Astrocyte of the cerebellum (primary cell): Measurements from ENCODE around the gene GAS2.

Source experiments
- DNase-seq: peaks from one replicate; pipeline ENCODE4 v3.0.0-alpha.2; 2011; ENCODE audit warnings: low read depth
- H3K4me3 ChIP-seq: 2 replicates; pipeline ENCODE4 v1.5.1; 2011; ENCODE audit warnings: mild to moderate bottlenecking, low read depth, low read length, moderate library complexity
- in situ Hi-C: cut with HindIII; loops from 2 replicates; pipeline ENCODE4 v1.10.0; 2017; ENCODE audit warnings: low sequenced_read_pairs
- TF ChIP-seq, protein P1 (sequence below): IDR thresholded peaks from 2 replicates; pipeline ENCODE4 v1.5.1; 2012; ENCODE audit warnings: low read length, low read depth, moderate library complexity, mild to moderate bottlenecking; ENCODE audit errors: missing control alignments

The GAS2 gene

DNA sequence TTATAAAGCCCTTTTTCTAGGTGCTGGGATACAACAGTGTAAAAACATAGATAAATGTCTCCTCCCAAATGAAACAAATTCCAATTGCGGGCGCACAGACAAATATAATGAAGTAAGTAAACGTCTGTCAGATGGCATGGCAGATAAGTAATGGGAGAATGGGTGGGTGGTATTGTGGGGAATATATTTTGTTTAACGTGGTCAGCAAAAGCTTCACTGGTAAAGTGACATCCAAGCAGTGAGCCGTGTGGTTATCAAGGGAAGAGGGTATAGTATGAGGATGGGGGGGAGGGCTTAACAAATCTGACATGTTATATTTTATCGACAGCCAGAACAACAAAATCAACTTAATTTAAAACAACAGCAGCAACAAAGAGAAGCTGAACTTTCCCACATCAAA lies 162.0 kb downstream of the GAS2 start:
- in situ Hi-C loops, result no loop called here
- no peak for DNase-seq
- H3K4me3 ChIP-seq, result no peak overlapping the region
- TF ChIP-seq, protein P1, sequence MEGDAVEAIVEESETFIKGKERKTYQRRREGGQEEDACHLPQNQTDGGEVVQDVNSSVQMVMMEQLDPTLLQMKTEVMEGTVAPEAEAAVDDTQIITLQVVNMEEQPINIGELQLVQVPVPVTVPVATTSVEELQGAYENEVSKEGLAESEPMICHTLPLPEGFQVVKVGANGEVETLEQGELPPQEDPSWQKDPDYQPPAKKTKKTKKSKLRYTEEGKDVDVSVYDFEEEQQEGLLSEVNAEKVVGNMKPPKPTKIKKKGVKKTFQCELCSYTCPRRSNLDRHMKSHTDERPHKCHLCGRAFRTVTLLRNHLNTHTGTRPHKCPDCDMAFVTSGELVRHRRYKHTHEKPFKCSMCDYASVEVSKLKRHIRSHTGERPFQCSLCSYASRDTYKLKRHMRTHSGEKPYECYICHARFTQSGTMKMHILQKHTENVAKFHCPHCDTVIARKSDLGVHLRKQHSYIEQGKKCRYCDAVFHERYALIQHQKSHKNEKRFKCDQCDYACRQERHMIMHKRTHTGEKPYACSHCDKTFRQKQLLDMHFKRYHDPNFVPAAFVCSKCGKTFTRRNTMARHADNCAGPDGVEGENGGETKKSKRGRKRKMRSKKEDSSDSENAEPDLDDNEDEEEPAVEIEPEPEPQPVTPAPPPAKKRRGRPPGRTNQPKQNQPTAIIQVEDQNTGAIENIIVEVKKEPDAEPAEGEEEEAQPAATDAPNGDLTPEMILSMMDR, result no peak

DNA sequence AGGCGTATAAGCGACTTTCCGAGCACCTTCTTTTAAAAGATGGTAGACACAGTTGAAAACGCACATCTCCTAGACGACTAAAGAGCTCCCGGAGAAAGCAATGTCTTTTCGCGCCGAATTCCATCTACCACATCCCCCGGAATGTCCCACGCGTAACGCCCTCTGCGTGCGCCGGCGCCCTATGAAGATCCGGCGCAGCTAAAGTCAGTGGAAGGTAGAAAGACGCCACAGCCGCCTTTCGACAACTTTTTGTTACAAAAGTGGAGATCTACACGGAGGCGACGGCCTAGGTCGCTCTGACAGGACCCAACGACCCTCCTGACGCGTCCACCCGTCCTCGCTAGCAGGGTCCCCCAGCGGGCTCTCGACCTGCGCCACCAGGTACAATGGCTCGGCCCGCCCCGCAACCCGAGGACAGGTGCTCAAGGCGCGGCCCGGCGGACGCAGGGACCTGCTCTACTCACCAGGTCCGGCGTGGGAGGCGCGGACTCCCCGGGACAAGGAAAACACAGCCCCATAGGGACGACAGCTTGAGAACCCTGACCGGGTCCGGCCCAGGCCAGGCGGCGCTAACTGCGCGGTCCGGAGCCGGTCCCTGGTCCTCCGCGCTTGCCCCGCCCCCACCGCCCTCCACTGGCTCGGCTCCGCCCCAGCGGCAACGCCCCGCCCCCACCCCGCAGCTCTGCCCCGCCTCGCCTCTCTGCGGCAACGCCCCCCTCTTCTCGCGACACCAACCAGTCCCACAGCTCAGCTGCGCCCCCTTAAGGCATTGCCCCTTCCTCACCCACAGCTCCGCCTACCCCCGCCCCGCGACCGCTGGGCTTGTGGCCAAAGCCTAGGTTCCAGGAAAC lies 163.0 kb downstream of the GAS2 start, which contains the start of gene SVIP:
Gene SVIP, minus strand, starts transcription at position 571 of the 851 bp plus-strand sequence. Its CDS starts 53 bp downstream, at position 518.
- peak within 1 kb of the TSS; percentile 96 for H3K4me3 ChIP-seq
- DNase-seq, result peak; percentile 86
- TF ChIP-seq, protein P1, result peak; percentile 72
- in situ Hi-C loops, result no loop called here

DNA sequence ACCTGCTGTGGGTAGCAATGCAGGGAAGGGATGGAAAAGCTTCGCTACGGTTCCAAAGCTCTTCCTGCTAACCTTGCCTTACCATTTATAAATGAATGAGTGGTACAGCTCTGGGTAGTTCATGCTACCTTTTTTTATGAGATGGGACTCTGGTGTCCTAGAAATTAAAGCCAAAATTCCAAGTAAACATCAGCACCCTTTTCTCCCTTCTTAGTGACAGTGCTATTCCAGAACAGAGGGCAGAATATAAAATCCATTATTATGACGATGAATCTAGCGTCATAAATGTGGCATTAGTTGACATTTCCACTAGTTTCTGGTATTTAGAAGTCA lies 163.6 kb downstream of the GAS2 start:
- TF ChIP-seq, protein P1, result no peak

DNA sequence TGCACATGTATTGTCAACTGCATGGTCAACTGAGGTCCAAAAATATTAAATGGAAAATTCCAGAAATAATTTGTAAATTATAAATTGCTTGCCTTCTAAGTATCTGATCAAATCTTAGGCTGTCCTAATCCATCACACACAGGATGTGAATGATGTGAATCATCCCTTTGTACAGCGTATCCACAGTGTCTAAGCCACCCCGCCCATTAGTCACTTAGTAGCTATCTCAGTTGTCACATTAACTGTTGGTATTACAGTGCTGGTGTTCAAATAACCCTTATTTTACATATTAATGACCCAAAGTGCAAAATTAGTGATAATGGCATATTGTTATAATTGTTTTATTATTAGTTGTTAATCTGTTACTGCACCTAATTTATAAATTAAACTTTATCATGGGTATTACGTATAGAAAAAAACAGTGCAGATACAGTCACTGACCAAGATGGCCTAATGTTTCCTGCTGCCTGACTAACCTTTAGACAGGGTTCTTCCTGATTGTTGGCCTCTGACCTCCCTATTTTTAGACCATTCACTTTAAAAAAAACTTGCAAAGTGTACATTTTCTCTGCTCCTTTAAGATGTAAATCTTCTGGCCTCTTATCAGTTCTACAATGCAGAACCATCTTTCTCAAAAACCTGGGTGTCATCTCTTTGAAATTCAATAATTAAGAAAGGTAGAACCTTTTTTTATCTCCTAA lies 166.1 kb downstream of the GAS2 start:
- H3K4me3 ChIP-seq, result no peak overlapping the region
- TF ChIP-seq, protein P1, result no peak
- no peak for DNase-seq
- in situ Hi-C loops, result no loop called here

More for the DNA sequence above, 163.6 kb downstream of the GAS2 start:
- no peak for DNase-seq
- H3K4me3 ChIP-seq, result peak overlapping the region; percentile 96
- in situ Hi-C loops, result no loop called here

DNA sequence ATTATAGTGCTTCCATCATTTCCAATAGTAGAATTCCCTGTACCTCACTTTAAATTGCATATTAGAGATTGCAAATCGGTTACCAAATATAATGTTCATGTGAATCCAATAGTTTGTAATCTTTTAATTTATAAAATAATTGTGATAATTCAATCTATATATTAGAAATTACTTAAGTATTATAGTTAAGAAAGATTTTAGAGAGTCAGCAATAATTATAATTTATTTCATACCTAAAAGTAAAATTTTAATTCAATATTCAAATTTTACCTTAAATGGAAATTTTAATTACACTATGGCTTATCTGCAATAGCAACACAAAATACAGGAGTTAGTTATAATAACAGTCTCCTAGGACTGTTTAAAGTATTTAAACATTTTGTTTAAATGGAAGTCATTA lies 180.3 kb downstream of the GAS2 start:
- in situ Hi-C loops, result no loop called here
- TF ChIP-seq, protein P1, result no peak
- DNase-seq, result no peak
- no peak overlapping the region for H3K4me3 ChIP-seq

DNA sequence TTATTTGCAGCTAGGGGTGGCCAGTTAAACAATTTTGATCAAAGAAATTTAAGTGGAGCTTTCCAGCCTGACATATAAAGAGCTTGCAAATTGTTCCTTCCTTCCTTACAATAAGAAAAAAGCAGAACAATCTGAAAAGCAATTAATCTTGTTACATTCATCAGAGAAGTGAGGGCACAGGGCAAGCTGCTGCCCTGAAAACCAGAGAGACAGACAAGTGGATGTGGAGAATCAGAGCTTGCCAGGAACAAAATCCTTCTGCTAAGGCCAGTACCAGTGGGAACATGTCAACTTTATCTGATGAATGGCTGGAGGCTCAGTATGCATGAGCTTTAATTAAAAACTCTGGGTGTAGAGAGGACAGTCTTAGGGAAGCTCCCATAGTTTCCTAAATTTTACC lies 185.1 kb downstream of the GAS2 start:
- TF ChIP-seq, protein P1, result no peak
- in situ Hi-C loops, result no loop called here
- DNase-seq, result no peak
- no peak overlapping the region for H3K4me3 ChIP-seq
